ENCODE measurements around the gene IL11RA. TPM values are rescaled to one million over a fixed set of nuclear protein-coding genes. Genes with fewer than 3 reads are reported as not detected.

Gene IL11RA
- total and polyA plus RNA-seq, 2 donors (not counting 3 experiments of a cell fraction or from before 2014, with no cell fraction given): 15.3 to 18.6 TPM

GRCh38 chr9:34647084-34647403 is 4.9 kb upstream of the IL11RA start:
- DNase-seq (ENCODE audit: low read depth, low spot score) (no peak), FAIRE-seq (no peak)
- Histone ChIP-seq H3K9me3 (replicated peaks; ENCODE audit: control insufficient read depth, insufficient read depth, low read length) (no peaks in the 10 kb centered on the region), H3K9me1 (replicated peaks; ENCODE audit: control insufficient read depth, extremely low read depth, insufficient read depth, low read length) (no peaks in the 10 kb centered on the region), H3K36me3 (ENCODE audit: control insufficient read depth in 2 of 2, extremely low read depth in 1 of 2, insufficient read depth in 2 of 2, low read length in 2 of 2) (peaks cover 0 to 14% of the 10 kb centered on the region in 2 experiments), H3K4me2 (ENCODE audit: insufficient read depth, low read length) (peak overlapping the region; percentile 82), H3K9ac (replicated peaks; ENCODE audit: extremely low read depth, insufficient read depth, low read length) (peak overlapping the region; percentile 68), H3K79me2 (ENCODE audit: control insufficient read depth, insufficient read depth, low read length) (peaks cover 6% of the 10 kb centered on the region), H3K27ac (ENCODE audit: insufficient read depth, low read depth, low read length) (peak overlapping the region; percentile 41), H3K4me3 (replicated peaks in 1 of 3; ENCODE audit: insufficient read depth in 1 of 3, low read depth in 1 of 3, low read length in 3 of 3) (peak overlapping the region; percentile 53 to 78 (median 75)), H4K20me1 (replicated peaks; ENCODE audit: control insufficient read depth, extremely low read depth, insufficient read depth, low read length) (no peaks in the 10 kb centered on the region), H2AFZ (ENCODE audit: low read depth, low read length) (peak overlapping the region; percentile 98), H3K4me1 (ENCODE audit: control insufficient read depth, extremely low read depth, insufficient read depth, low read length) (peaks cover 22% of the 10 kb centered on the region), H3K27me3 (ENCODE audit: control insufficient read depth in 2 of 2, insufficient read depth in 2 of 2, low read length in 2 of 2) (no peaks in the 10 kb centered on the region)
- POLR2A ChIA-PET: interaction anchor here (1.5 to 1.9 kb wide), 2 partner anchors 10 to 18 kb away, joined by 7 read pairs; partner anchors contain the start of gene SIGMAR1
- intact Hi-C loops (cut with micrococcal nuclease): no loop called here
- TF ChIP-seq MYC (IDR thresholded peaks at IDR 0.05; ENCODE audit: low read depth, low read length): no peak
- no peak for TF ChIP-seq JUN (IDR thresholded peaks at IDR 0.05; ENCODE audit: borderline replicate concordance, insufficient read depth, insufficient read length, low read depth)
- TF ChIP-seq POLR2AphosphoS5 (IDR thresholded peaks at IDR 0.05; ENCODE audit: insufficient read depth, low read depth, low read length): no peak
- TF ChIP-seq POLR2A (IDR thresholded peaks at IDR 0.05; ENCODE audit: low read depth, low read length): no peak
- TF ChIP-seq FOS (IDR thresholded peaks at IDR 0.05; ENCODE audit: borderline replicate concordance, insufficient read depth, low read length): no peak
- CTCF ChIA-PET: interaction anchor here (0.7 to 2.2 kb wide), 10 partner anchors 9 to 55 kb away, joined by 3 to 21 read pairs (median 6); partner anchors contain the start of gene SIGMAR1
- dilution Hi-C loops (cut with MboI; ENCODE audit: extremely low pct_ligation_motif_present, low sequenced_read_pairs): no loop called here
- BruUV-seq (replicated peaks): no TSS peak

GRCh38 chr9:34647651-34648050 is 4.3 kb upstream of the IL11RA start:
- POLR2A ChIA-PET: interaction anchor here (1.5 to 1.9 kb wide), 2 partner anchors 10 to 17 kb away, joined by 7 read pairs; partner anchors contain the start of gene SIGMAR1
- H3K27ac ChIP-seq (ENCODE audit: insufficient read depth, low read depth, low read length): no peak overlapping the region

More at GRCh38 chr9:34647651-34648050, 4.3 kb upstream of the IL11RA start:
- H3K4me3 ChIP-seq (replicated peaks in 1 of 3; ENCODE audit: insufficient read depth in 1 of 3, low read depth in 1 of 3, low read length in 3 of 3): peak overlapping the region in 2 of 3 experiments; percentile 75 to 78
- peak overlapping the region; percentile 82 for H3K4me2 ChIP-seq (ENCODE audit: insufficient read depth, low read length)
- H3K9ac ChIP-seq (replicated peaks; ENCODE audit: extremely low read depth, insufficient read depth, low read length): peak overlapping the region; percentile 68
- CTCF ChIA-PET: interaction anchor here (0.9 to 1.4 kb wide), 2 partner anchors 14 to 44 kb away, joined by 3 read pairs; no protein-coding TSS in a partner anchor
- H3K36me3 ChIP-seq (ENCODE audit: control insufficient read depth in 2 of 2, extremely low read depth in 1 of 2, insufficient read depth in 2 of 2, low read length in 2 of 2): peaks cover 0 to 14% of the 10 kb centered on the region in 2 experiments
- no peaks in the 10 kb centered on the region for H4K20me1 ChIP-seq (replicated peaks; ENCODE audit: control insufficient read depth, extremely low read depth, insufficient read depth, low read length)
- H3K4me1 ChIP-seq (ENCODE audit: control insufficient read depth, extremely low read depth, insufficient read depth, low read length): peaks cover 28% of the 10 kb centered on the region
- intact Hi-C loops (cut with micrococcal nuclease): no loop called here
- no peaks in the 10 kb centered on the region for H3K27me3 ChIP-seq (ENCODE audit: control insufficient read depth in 2 of 2, insufficient read depth in 2 of 2, low read length in 2 of 2)
- peaks cover 6% of the 10 kb centered on the region for H3K79me2 ChIP-seq (ENCODE audit: control insufficient read depth, insufficient read depth, low read length)
- dilution Hi-C loops (cut with MboI; ENCODE audit: extremely low pct_ligation_motif_present, low sequenced_read_pairs): no loop called here
- DNase-seq (ENCODE audit: low read depth, low spot score) (no peak), FAIRE-seq (no peak)
- no peak overlapping the region for H2AFZ ChIP-seq (ENCODE audit: low read depth, low read length)
- BruUV-seq (replicated peaks): no TSS peak
- no peaks in the 10 kb centered on the region for H3K9me1 ChIP-seq (replicated peaks; ENCODE audit: control insufficient read depth, extremely low read depth, insufficient read depth, low read length)
- H3K9me3 ChIP-seq (replicated peaks; ENCODE audit: control insufficient read depth, insufficient read depth, low read length): no peaks in the 10 kb centered on the region
- TF ChIP-seq FOS (IDR thresholded peaks at IDR 0.05; ENCODE audit: borderline replicate concordance, insufficient read depth, low read length) (no peak), MYC (IDR thresholded peaks at IDR 0.05; ENCODE audit: low read depth, low read length) (no peak), EZH2 (IDR thresholded peaks at IDR 0.05; ENCODE audit: borderline replicate concordance, low read depth, low read length, severe bottlenecking) (no peak), GATA2 (IDR thresholded peaks at IDR 0.05; ENCODE audit: insufficient read depth, insufficient read length, low read depth, low read length) (no peak), CTCF (IDR thresholded peaks at IDR 0.05; ENCODE audit: extremely low read depth in 1 of 2, insufficient read depth in 1 of 2, low read depth in 1 of 2, low read length in 2 of 2) (no peak), POLR2A (IDR thresholded peaks at IDR 0.05; ENCODE audit: low read depth, low read length) (no peak), MAX (IDR thresholded peaks at IDR 0.05; ENCODE audit: insufficient read depth, insufficient read length) (no peak), POLR2AphosphoS5 (IDR thresholded peaks at IDR 0.05; ENCODE audit: insufficient read depth, low read depth, low read length) (no peak), JUN (IDR thresholded peaks at IDR 0.05; ENCODE audit: borderline replicate concordance, insufficient read depth, insufficient read length, low read depth) (no peak)
